HEK293 (cell line): ENCODE data around the gene ATP2A3.

ENCODE experiments used
- BCL11B ChIP-seq: fragments of 450-650 bp; formaldehyde crosslinking; IDR thresholded peaks from 2 replicates; pipeline ENCODE4 v1.5.1; 2016; ENCODE audit warnings: low read depth, missing biosample characterization, missing genetic modification characterization
- SP3 ChIP-seq: fragments of 450-650 bp; formaldehyde crosslinking; IDR thresholded peaks from 2 replicates; pipeline ENCODE4 v1.5.1; 2016; ENCODE audit warnings: missing biosample characterization, missing genetic modification characterization
- ZBTB49 ChIP-seq: fragments of 450-650 bp; formaldehyde crosslinking; IDR thresholded peaks from 2 replicates; pipeline ENCODE4 v1.5.1; 2016; ENCODE audit warnings: missing biosample characterization, missing genetic modification characterization, low read depth
- ZBTB6 ChIP-seq: fragments of 450-650 bp; formaldehyde crosslinking; IDR thresholded peaks from 2 replicates; pipeline ENCODE4 v1.5.1; 2017; ENCODE audit warnings: missing biosample characterization, missing genetic modification characterization
- ZIC2 ChIP-seq: fragments of 450-650 bp; formaldehyde crosslinking; IDR thresholded peaks from 2 replicates; pipeline ENCODE4 v1.5.1; 2016; ENCODE audit warnings: missing biosample characterization, missing genetic modification characterization
- ZNF19 ChIP-seq: fragments of 450-650 bp; formaldehyde crosslinking; IDR thresholded peaks from 2 replicates; pipeline ENCODE4; 2016; ENCODE audit warnings: missing biosample characterization, missing genetic modification characterization, low read depth
- ZNF202 ChIP-seq: fragments of 450-650 bp; formaldehyde crosslinking; IDR thresholded peaks from 2 replicates; pipeline ENCODE4 v1.5.1; 2016; ENCODE audit warnings: missing biosample characterization, missing genetic modification characterization, borderline replicate concordance
- ZNF223 ChIP-seq: fragments of 450-650 bp; formaldehyde crosslinking; IDR thresholded peaks from 2 replicates; pipeline ENCODE4 v1.5.1; 2016; ENCODE audit warnings: missing biosample characterization, missing genetic modification characterization
- ZNF280D ChIP-seq: fragments of 450-650 bp; formaldehyde crosslinking; IDR thresholded peaks from 2 replicates; pipeline ENCODE4 v1.5.1; 2016; ENCODE audit warnings: missing biosample characterization, missing genetic modification characterization
- ZNF335 ChIP-seq: fragments of 450-650 bp; formaldehyde crosslinking; conservative IDR thresholded peaks from 2 replicates; pipeline ENCODE4 v1.5.1; 2016; ENCODE audit warnings: missing biosample characterization, missing genetic modification characterization
- ZNF366 ChIP-seq: fragments of 450-650 bp; formaldehyde crosslinking; conservative IDR thresholded peaks from 2 replicates; pipeline ENCODE4 v1.5.1; 2016; ENCODE audit warnings: missing biosample characterization, missing genetic modification characterization
- ZNF423 ChIP-seq: fragments of 450-650 bp; formaldehyde crosslinking; IDR thresholded peaks from 2 replicates; pipeline ENCODE4 v1.5.1; 2016; ENCODE audit warnings: missing biosample characterization, missing genetic modification characterization
- ZNF426 ChIP-seq: fragments of 450-650 bp; formaldehyde crosslinking; IDR thresholded peaks from 2 replicates; pipeline ENCODE4 v1.5.1; 2017; ENCODE audit warnings: missing biosample characterization, missing genetic modification characterization, mild to moderate bottlenecking, inconsistent platforms, moderate library complexity
- ZNF449 ChIP-seq: fragments of 450-650 bp; formaldehyde crosslinking; IDR thresholded peaks from 2 replicates; pipeline ENCODE4 v1.5.1; 2017; ENCODE audit warnings: missing biosample characterization, mild to moderate bottlenecking, missing genetic modification characterization, moderate library complexity
- ZNF513 ChIP-seq: fragments of 450-650 bp; IDR thresholded peaks from 2 replicates; pipeline ENCODE4 v1.5.1; 2018; ENCODE audit warnings: missing biosample characterization, missing genetic modification characterization
- ZNF518A ChIP-seq: fragments of 450-650 bp; formaldehyde crosslinking; conservative IDR thresholded peaks from 2 replicates; pipeline ENCODE4 v1.5.1; 2016; ENCODE audit warnings: low read depth, missing biosample characterization, missing genetic modification characterization
- ZNF645 ChIP-seq: fragments of 450-650 bp; formaldehyde crosslinking; IDR thresholded peaks from 2 replicates; pipeline ENCODE4; 2016; ENCODE audit warnings: missing biosample characterization, missing genetic modification characterization
- ZNF704 ChIP-seq: fragments of 450-650 bp; formaldehyde crosslinking; IDR thresholded peaks from 2 replicates; pipeline ENCODE4 v1.5.1; 2016; ENCODE audit warnings: missing biosample characterization, missing genetic modification characterization
- ZNF707 ChIP-seq: fragments of 450-650 bp; formaldehyde crosslinking; IDR thresholded peaks from 2 replicates; pipeline ENCODE4 v1.5.1; 2016; ENCODE audit warnings: missing biosample characterization, missing genetic modification characterization
- ZNF747 ChIP-seq: fragments of 450-650 bp; formaldehyde crosslinking; IDR thresholded peaks from 2 replicates; pipeline ENCODE4 v1.5.1; 2016; ENCODE audit warnings: missing biosample characterization, missing genetic modification characterization

Gene ATP2A3

GRCh38 chr17:3888343-3889171 is 75.7 kb downstream of the ATP2A3 start (continued):
- TF ChIP-seq ZNF747 (tag by site-specific recombination) (no peak), ZBTB49 (tag by site-specific recombination) (no peak), ZNF513 (tag by site-specific recombination) (no peak), ZNF645 (tag by site-specific recombination) (no peak), ZNF449 (tag by site-specific recombination) (no peak; the same call in 1 of the 2 replicates), BCL11B (tag by site-specific recombination) (peak; percentile 56; the same call in 1 of the 2 replicates), ZNF704 (tag by site-specific recombination) (no peak), SP3 (tag by site-specific recombination) (peak; percentile 74), ZBTB6 (tag by site-specific recombination) (no peak; the same call in 1 of the 2 replicates), ZNF202 (tag by site-specific recombination) (no peak), ZNF223 (tag by site-specific recombination) (0 out of 2 replicates have a peak, but pooled peaks have one; percentile 35), ZNF518A (tag by site-specific recombination) (no peak), ZNF280D (tag by site-specific recombination) (no peak), ZNF423 (tag by site-specific recombination) (no peak), ZNF19 (tag by site-specific recombination) (no peak), ZNF335 (tag by site-specific recombination) (peak; percentile 98), ZIC2 (tag by site-specific recombination) (peak; percentile 95), ZNF707 (no peak; the same call in 1 of the 2 replicates), ZNF366 (tag by site-specific recombination) (peak; percentile 99), ZNF426 (tag by site-specific recombination) (no peak)
